Adipocyte (in vitro differentiated cells): ENCODE measurements around the gene ANGPTL8.
A peak's percentile ranks its signal among the peaks of the same experiment; 100 is the strongest.

Source experiments
- DNase-seq: peaks from one replicate; pipeline ENCODE4 v3.0.0-alpha.2; 2015; ENCODE audit warnings: low read depth
- H3K27me3 ChIP-seq: replicated peaks from 2 replicates; pipeline ENCODE4 v1.7.0; 2013; ENCODE audit warnings: mild to moderate bottlenecking, low read length, moderate library complexity; ENCODE audit not compliant: control insufficient read depth, insufficient read depth
- H3K36me3 ChIP-seq: 2 replicates; pipeline ENCODE4 v1.7.0; 2013; ENCODE audit warnings: low read length, mild to moderate bottlenecking, moderate library complexity; ENCODE audit not compliant: control insufficient read depth, insufficient read depth, severe bottlenecking
- H3K4me1 ChIP-seq: 2 replicates; pipeline ENCODE4 v1.7.0; 2013; ENCODE audit warnings: mild to moderate bottlenecking, low read length, moderate library complexity; ENCODE audit not compliant: control insufficient read depth, insufficient read depth
- H3K4me3 ChIP-seq: 2 replicates; pipeline ENCODE4 v1.7.0; 2013; ENCODE audit warnings: mild to moderate bottlenecking, low read length, moderate library complexity
- H3K9ac ChIP-seq: 2 replicates; pipeline ENCODE4 v1.7.0; 2013; ENCODE audit warnings: mild to moderate bottlenecking, low read length, moderate library complexity
- H3K9me3 ChIP-seq: 2 replicates; pipeline ENCODE4 v1.7.0; 2013; ENCODE audit warnings: mild to moderate bottlenecking, low read length, moderate library complexity; ENCODE audit not compliant: control insufficient read depth

The ANGPTL8 gene

DNA sequence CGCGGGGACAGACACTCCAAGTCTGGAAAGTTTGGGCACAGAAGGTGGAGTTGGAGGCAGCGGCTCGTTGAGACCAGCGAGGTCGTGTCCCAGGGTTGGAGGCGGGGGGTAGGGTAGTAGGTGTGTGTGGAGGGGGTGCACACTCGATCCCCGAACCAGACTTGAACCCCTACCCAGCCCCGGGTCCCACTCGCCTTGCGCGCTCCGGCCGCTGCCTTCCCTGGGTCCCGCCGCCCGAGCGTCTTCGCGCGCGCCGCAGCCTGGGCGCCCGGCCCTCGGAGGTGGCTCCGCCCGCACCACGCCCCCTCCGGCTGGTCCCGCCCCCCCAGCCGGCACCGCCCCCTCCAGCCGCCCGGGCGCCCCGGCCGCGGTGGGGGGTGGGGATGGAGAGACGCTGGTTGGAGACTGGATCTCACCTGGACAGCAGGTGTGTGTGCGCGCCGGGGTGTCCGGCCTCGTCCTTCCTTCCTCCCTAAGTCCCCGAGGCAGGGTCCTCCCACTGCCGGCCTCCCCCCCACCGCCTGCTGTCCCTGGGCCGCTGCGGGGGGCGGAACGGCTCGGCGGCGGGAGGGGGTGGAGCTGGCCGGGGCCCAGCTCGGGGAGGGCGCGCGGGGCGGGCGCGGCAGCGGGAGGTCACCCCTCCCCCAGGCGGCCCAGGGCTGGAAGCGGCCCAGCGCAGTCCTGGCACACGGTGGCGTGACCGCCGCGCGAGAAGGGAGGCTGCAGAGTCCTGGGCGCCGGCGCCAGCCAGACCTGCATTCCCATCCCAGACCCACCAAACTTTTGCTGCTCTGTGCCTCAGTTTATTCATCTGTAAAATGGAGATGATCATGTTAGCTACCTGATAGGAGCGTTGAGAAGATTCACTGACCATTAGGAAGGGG is 41.9 kb upstream of the ANGPTL8 start, which contains the start of gene KANK2:
TSS of gene KANK2 (minus strand) at position 255 of the 884 bp plus-strand sequence. CDS start 3,034 bp downstream, outside the sequence.
- H3K4me3 ChIP-seq = peak within 1 kb of the TSS; percentile 97
- peak; percentile 92 for DNase-seq
- no peaks in the 10 kb centered on the region for H3K9me3 ChIP-seq
- H3K9ac ChIP-seq = peak within 1 kb of the TSS; percentile 99
- peaks cover 38% of the 10 kb centered on the region for H3K36me3 ChIP-seq
- no peaks in the 10 kb centered on the region for H3K27me3 ChIP-seq
- peaks cover 42% of the 10 kb centered on the region for H3K4me1 ChIP-seq

DNA sequence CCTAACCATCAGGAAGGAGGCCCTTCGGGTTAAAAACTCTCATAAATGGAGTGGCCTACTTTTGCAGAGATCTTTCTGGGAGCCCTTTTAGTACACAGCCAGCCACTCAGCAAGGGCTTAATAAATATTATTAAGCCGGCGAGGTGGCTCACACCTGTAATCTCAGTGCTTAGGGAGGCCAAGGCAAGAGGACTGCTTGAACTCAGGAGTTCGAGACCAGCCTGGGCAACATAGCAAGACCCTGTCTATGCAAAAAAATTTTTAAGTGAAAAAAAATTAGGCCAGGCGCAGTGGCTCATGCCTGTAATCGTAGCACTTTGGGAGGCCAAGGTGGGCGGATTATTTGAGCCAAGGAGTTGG is 41.3 kb upstream of the ANGPTL8 start:
- Histone ChIP-seq H3K9me3 (no peaks in the 10 kb centered on the region), H3K9ac (peak overlapping the region; percentile 71), H3K4me3 (peak overlapping the region; percentile 40), H3K36me3 (peaks cover 31% of the 10 kb centered on the region), H3K27me3 (no peaks in the 10 kb centered on the region), H3K4me1 (peaks cover 42% of the 10 kb centered on the region)
- no peak for DNase-seq

DNA sequence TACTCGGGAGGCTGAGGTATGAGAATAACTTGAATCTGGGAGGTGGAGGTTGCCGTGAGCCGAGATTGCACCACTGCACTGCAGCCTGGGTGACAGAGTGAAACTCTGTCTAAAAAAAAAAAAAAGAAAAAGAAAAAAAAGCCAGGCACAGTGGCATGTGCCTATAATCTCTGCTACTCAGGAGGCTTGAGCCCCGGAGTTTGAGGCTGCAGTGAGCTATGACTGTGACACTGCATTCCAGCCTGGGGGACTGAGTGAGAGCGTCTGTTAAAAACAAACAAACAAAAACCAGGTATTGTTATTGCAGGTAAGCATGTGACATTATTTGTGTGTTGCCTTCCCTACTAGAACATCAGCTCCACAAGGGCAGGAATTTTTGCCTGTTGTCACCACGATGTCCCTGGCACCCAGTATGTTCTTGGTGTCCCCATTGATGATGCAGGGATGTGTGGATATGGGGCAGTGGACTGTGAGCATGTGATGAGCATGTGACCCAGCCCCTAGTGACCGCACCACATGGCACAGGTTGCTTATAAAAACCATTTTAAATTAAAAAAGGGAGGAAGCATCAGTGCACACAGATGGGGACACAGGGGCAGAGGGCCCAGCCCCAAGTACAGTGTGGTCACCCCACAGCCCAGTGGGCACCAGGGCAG is 40.5 kb upstream of the ANGPTL8 start:
- peak overlapping the region; percentile 71 for H3K9ac ChIP-seq
- H3K36me3 ChIP-seq = peaks cover 24% of the 10 kb centered on the region
- peaks cover 47% of the 10 kb centered on the region for H3K4me1 ChIP-seq
- DNase-seq = no peak
- no peak overlapping the region for H3K4me3 ChIP-seq
- no peaks in the 10 kb centered on the region for H3K9me3 ChIP-seq
- H3K27me3 ChIP-seq = no peaks in the 10 kb centered on the region

DNA sequence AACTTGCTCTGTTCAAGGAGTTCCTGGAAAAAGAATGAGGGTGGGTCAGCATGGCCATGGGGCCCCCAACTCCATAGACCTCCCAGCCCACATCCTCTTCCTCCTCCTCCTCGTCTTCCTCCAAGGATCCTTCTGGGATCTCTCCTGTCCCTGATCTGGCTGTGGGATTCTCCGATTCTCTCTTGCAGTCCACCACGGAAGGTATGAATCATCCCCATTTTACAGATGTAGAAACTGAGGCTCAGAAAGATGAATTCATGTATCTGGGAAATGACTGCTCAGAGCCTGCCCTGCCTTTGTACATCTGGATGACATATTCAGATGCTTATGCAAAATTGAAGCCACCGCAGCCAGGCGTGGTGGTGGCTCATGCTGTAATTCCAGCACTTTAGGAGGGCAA is 39.9 kb upstream of the ANGPTL8 start:
- no peak for DNase-seq
- Histone ChIP-seq H3K9ac (peak overlapping the region; percentile 71), H3K4me1 (peaks cover 48% of the 10 kb centered on the region), H3K27me3 (no peaks in the 10 kb centered on the region), H3K4me3 (no peak overlapping the region), H3K9me3 (no peaks in the 10 kb centered on the region), H3K36me3 (peaks cover 22% of the 10 kb centered on the region)

DNA sequence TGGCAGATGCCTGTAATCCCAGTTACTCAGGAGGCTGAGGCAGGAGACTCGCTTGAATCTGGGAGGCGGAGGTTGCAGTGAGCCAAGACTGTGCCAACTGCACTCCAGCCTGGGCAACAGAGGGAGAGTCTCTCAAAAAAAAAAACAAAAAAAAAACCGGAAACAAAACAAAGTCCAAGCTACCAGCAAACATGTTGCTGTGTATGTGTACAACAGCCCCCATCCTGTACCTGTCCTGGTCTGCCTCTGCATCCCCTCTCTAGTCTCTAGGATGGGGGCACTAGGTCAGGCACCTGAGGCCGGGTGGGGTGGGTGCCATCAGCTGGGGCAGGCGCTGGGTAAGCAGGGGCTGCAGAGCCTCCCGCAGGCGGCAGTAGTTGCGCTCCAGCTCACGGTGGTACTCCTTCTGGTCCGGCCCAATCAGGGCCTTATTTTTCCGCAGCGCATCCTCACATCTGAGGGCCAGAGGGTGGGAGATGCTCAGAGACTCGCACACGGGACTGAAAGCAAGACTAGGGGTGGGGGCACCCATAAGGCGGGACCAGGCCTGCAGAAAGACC is 39.3 kb upstream of the ANGPTL8 start:
- no peaks in the 10 kb centered on the region for H3K9me3 ChIP-seq
- H3K4me1 ChIP-seq = peaks cover 48% of the 10 kb centered on the region
- H3K27me3 ChIP-seq = no peaks in the 10 kb centered on the region
- no peak overlapping the region for H3K4me3 ChIP-seq
- H3K36me3 ChIP-seq = peaks cover 22% of the 10 kb centered on the region
- DNase-seq = no peak
- H3K9ac ChIP-seq = no peak overlapping the region

DNA sequence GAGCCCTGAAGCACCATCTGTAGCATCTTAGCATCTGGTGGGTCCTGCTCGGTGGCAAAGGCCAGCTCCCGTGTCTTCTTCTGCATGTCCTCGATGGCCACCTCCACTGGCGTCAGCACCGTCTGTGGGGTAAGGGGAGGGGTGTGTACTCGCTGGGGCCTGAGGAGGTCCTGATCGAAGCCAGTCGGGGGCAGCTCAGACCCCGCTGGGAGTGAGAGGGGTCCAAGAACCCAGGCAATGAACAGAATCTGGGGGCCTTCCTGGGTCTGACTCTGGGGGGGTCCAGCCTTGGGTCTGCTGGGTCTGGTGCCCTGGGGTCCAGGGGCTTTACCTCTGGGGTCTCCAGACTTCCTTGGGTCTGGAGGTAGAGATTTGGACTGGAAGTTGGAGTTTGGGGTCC is 38.5 kb upstream of the ANGPTL8 start:
- DNase-seq = no peak
- Histone ChIP-seq H3K9me3 (no peaks in the 10 kb centered on the region), H3K4me1 (peaks cover 44% of the 10 kb centered on the region), H3K4me3 (no peak overlapping the region), H3K9ac (no peak overlapping the region), H3K36me3 (peaks cover 17% of the 10 kb centered on the region), H3K27me3 (no peaks in the 10 kb centered on the region)

DNA sequence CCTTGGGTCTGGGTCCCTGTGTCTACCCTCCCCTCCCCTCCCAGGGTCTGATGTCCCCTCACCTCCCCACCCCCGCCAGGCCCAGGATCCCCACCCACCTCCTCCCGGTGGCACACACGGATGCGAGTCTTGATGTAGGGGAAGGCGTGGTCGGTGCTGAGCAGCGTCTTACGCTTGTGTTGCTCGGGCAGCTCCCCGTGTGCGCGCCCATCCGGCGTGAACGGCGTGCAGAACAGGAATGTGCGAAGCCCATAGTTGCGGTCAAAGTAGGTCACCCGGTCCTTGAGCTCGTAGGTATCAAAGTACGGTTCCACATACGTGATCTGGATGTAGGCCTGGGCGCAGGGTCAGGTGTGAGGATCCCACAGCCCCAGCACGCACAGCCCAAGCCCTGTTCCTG is 37.6 kb upstream of the ANGPTL8 start:
- no peaks in the 10 kb centered on the region for H3K27me3 ChIP-seq
- no peaks in the 10 kb centered on the region for H3K9me3 ChIP-seq
- no peak for DNase-seq
- H3K36me3 ChIP-seq = peaks cover 17% of the 10 kb centered on the region
- H3K4me3 ChIP-seq = no peak overlapping the region
- H3K9ac ChIP-seq = no peak overlapping the region
- H3K4me1 ChIP-seq = peaks cover 38% of the 10 kb centered on the region

DNA sequence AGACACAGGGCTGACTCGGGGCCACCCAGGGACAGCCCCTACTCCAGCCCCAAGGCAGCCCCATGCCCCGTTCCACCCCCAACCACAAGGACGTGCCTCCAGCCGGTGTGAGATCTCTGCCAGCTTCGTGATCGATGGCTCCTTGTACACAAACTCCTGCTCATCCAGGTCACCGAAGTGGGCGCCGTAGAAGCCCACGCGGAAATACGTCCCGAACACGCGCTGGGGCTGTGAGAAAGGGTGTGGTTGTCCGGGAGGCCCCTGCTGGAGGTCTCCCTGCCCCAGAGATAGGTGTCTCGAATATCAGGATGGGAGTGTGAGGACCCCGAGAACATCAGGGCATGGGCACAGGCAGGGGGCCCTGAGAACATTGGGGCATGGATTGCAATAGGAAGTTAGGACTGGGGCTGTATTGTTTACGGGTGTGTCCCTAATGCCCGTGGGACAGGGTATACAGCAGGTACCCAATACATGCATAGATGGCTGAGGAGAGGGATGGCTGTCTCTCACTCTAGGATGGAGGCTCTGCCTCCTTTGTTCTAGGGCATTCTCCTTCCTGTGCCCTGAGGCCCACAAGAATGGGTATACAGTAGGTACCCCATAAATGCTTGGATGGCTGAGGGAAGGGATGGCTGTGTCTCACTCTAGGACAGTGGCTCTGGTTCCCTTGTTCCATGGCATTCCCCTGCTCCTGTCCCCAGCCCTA is 36.8 kb upstream of the ANGPTL8 start:
- peaks cover 38% of the 10 kb centered on the region for H3K4me1 ChIP-seq
- H3K27me3 ChIP-seq = no peaks in the 10 kb centered on the region
- H3K9ac ChIP-seq = peak overlapping the region; percentile 84
- peaks cover 17% of the 10 kb centered on the region for H3K36me3 ChIP-seq
- H3K9me3 ChIP-seq = no peaks in the 10 kb centered on the region
- peak overlapping the region; percentile 6 for H3K4me3 ChIP-seq
- DNase-seq = no peak

DNA sequence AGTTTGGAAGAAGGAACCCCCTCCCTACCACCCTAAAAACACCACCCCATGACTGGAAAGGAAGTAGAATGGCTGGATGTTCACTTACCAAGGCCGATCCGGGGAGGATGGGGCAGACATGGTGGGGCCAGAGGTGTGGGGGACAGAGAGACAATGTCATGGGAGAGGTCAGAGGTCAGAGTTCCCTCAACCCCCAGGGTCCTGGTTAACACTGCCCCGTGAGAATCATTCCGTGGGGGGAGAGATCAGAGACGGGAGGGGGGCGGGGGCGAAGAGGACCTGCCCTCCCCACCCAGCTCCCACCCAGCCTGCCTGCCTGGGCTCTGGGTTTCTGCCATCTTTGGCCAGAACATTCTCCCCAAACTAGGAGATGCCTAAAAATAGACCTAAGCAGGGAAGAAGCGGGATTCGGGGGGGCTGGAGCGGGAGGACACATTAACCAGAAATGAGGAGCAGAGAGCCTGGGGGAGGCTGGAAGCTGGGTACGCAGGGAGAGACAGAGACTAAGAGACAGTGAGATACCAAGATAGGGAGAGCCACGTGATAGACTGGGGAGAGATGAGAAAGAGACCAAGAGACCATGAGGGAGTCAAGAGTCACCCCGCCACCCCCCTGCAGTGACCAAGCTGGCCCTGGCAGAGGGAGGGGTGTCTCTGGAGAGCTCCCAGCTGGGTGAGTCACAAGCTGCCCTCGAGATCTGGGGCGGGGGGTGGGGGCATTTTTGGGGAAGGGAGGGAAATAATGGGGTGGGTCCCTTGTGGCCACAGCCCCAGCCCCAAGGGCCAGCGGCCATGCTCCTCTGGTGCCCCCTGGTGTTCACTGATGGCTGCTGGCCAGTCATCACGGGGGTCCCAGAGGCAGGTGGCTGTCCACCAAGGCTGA is 36.0 kb upstream of the ANGPTL8 start:
- peak overlapping the region; percentile 6 for H3K4me3 ChIP-seq
- H3K4me1 ChIP-seq = peaks cover 32% of the 10 kb centered on the region
- H3K9me3 ChIP-seq = no peaks in the 10 kb centered on the region
- no peaks in the 10 kb centered on the region for H3K27me3 ChIP-seq
- DNase-seq = peak; percentile 81
- H3K9ac ChIP-seq = peak overlapping the region; percentile 84
- H3K36me3 ChIP-seq = peaks cover 17% of the 10 kb centered on the region

DNA sequence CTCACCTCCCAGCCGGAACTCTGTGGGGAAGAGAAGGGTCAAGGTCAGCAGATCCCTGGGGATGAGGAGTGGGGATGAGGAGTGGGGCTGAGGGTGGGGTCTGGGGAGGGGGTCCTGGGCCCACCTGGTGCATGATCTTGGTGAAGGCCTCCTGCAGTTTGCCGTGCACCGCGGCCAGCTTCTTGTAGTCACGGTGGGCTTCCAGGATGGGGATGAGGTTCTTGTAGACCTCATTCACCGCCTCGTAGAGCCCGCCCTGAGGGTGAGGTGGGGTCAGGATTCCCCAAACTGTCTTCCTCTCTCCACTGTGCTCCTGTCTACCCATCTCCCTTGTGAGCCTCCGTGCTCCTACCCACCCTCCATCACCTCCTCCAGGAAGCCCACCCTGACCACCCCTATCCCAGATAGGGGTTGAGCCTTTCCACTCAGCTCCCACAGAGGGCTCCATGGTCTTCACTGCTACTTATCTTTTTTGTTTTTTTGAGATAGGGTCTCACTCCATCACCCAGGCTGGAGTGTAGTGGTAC is 35.3 kb upstream of the ANGPTL8 start:
- peaks cover 23% of the 10 kb centered on the region for H3K36me3 ChIP-seq
- peaks cover 26% of the 10 kb centered on the region for H3K4me1 ChIP-seq
- DNase-seq = no peak
- no peaks in the 10 kb centered on the region for H3K9me3 ChIP-seq
- H3K9ac ChIP-seq = no peak overlapping the region
- H3K27me3 ChIP-seq = no peaks in the 10 kb centered on the region
- H3K4me3 ChIP-seq = no peak overlapping the region
